GM19099 (cell line): ENCODE measurements around the gene LAIR2.

Source experiments
- POLR2A ChIP-seq: IDR thresholded peaks from 3 replicates; pipeline ENCODE4 v1.6.1; 2011; ENCODE audit warnings: low read depth; ENCODE audit not compliant: insufficient read length; ENCODE audit errors: extremely low read depth

Gene LAIR2

DNA sequence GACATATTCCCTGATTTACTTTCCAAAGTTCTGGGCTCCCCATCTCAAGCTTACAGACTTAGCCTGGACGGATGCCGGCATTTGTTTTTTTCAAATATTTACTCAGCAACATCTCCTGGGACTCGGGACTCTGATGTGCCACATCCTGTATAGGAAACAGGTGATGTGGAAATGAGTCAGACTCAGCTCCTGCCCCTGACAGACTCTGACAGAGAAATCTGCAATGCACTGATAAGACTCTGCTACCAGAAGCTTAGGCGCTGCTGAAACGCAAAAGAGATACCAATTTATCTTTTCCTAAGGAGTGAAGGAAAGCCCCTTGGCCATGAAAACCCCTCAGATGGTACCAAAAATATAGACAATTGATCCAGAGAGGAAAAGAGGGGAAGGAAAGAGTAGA lies 16.2 kb downstream of the LAIR2 start:
- no peak for TF ChIP-seq POLR2A

DNA sequence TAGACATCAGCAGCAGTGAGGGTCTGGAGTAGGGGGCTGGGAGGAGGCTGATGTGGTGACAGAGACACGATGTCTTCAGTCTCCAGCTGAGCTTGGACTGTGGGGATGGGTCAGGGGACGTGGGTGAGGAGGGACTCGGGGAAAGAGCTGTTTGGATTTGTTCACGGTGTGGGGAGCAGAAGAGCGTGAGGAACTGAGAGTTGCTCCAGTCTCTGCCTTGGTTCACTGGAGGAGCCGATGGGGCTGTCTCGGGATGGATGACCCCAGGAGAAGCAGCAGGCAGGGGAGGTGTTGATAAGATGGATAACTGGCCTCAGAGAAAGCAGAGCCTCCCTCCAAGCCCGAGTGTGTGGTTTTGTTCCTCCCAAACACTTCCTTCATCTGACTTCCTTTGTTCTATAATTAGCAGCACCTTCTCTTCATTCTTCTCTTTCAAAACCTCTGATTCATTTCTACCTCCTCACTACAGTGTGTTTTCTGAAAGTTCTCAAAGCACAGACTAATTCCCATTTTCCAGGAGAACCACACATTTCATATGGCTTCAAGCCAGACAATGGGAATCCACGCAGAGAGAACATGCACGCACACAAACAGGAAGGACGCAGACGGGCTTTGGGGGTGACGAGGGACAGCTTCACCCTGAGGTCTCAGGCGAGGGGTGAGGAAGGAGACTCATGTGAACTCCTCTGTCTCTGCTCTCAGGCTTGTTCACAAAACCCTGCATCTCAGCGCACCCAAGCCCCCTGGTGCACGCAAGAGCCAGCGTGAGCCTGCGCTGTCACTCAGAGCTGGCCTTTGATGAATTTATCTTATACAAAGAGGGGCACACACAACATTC lies 18.6 kb downstream of the LAIR2 start:
- peak; percentile 5 for TF ChIP-seq POLR2A

DNA sequence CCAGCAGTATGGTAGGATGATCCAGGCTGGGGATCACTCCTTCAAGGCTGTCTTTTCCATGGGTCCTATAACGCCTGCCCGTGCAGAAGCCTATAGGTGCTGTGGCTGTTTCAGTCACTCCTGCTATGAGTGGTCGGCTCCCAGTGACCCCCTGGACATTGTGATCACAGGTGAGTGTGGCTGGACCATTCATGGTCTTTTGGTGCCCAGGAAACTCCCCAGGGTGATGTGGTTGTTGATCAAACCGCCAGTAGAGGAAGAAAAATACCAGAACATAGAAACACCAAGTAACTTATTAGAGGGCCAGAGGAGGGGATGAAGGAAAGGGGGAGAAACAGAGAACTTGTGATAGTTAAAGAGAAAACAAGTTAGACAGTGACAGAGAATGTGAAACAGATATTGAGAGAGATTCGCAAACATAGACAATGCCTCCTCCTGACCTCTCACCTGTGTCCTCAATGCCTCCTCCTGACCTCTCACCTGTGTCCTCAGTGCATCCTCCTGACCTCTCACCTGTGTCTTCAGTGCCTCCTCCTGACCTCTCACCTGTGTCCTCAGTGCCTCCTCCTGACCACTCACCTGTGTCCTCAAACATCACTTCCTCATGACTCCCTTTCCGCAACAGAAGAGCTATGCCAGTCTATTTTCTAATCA lies 19.4 kb downstream of the LAIR2 start:
- TF ChIP-seq POLR2A, result no peak

DNA sequence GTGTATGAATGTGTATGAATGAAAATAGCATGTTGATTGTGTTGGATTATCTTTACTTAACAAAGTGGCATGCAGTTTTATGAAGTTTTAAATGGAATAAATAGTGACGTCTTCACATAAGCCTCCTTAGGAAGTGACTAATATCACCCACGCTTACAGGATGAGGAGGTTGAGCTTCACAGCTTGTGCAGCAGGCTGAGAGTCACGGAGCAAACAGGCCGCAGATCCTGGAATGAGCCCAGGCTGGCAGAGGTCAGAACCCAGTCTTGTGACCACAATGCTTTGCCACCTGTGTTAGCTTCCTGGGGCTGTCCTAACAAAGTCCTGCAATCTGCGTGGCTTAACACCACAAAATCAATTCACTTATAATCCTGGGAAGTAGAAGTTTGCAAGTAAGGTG lies 20.8 kb downstream of the LAIR2 start:
- no peak for TF ChIP-seq POLR2A

DNA sequence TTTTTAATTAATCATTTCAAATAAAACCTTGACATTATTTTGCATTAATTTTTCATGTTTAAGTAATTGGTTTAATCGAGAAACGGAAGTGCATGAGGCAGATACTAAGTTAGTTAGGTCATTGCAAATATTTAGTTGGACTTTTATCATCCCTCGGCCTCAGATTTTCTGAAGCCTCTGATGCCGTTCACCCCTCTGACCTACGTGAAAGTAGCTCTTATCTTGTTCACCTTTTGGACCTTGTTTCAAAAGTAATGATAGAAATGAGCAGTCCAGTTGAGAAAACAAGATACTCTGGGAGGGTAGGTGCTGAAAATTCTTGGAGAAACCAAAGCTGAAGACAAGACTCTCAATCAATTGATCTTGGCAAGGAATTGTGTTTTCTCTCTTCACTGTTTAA lies 23.0 kb downstream of the LAIR2 start:
- no peak for TF ChIP-seq POLR2A

DNA sequence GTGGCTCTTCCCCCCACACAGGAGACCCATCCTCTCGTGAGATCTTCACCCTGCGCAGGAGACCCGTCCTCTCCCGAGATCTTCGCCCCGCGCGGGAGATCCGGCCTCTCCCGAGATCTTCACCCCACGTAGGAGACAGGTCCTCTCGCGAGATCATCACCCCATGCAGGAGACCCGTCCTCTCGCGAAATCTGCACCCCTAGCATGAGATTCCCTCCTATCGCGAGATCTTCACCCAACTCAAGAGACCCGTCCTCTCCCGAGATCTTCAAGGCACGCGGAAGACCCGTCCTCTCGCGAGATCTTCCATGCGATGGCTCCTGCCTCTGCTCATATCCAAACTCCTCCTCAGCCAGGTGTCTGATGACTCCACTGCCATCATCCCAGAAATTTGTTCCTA lies 24.3 kb downstream of the LAIR2 start:
- no peak for TF ChIP-seq POLR2A

DNA sequence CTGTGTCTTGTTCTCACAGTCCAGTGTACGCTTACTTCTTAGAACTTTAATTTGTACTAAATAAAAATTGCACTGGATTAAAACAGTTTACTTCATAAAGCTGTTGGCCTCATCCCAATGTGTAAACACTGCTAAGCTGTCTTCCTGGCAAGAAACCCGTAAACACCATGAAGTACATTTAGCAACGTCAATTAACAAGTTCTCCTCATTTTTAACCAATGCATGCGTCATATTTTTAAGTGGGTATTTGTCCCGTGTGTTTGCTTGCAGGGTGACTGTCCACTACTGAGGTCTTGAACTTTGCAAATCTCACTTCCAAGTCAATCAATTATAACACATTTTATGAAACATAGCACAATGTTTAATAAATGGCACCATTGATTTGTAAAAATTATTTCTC lies 28.2 kb downstream of the LAIR2 start:
- no peak for TF ChIP-seq POLR2A

DNA sequence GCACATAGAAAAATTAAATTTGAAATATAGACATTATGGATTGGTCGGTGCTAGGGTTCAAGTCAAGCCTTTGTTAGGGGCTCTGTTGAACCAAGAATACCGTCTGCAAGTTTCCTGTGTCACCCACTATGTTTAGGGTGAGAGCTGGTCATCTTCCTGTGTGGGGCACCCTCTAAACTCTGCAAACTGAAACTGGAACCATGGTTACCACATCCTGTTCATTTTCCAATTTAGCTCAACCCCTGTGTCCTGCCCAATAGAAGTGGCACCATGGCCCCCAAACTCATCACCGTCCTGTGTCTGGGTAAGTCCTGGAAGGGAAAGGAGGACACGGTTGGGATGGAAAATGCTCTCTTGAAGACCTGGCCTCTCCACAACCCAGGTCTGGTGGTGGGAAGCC lies 29.9 kb downstream of the LAIR2 start:
- TF ChIP-seq POLR2A, result no peak

DNA sequence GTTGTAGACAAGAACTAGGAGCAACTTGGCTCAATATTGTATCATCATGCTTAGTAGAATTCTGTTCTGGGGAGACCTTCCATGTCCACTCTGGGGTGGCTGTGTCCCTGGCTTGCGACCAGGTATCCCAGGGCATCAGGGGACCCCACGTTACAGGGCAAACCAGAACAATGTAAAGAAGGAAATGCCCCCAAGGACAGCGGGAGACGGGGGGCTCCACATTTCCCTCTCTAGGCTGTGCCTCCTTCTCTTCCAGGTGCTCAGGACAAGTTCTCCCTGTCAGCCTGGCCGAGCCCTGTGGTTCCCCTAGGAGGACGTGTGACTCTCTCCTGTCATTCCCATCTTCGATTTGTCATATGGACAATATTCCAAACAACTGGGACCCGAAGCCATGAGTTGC lies 30.8 kb downstream of the LAIR2 start:
- no peak for TF ChIP-seq POLR2A

DNA sequence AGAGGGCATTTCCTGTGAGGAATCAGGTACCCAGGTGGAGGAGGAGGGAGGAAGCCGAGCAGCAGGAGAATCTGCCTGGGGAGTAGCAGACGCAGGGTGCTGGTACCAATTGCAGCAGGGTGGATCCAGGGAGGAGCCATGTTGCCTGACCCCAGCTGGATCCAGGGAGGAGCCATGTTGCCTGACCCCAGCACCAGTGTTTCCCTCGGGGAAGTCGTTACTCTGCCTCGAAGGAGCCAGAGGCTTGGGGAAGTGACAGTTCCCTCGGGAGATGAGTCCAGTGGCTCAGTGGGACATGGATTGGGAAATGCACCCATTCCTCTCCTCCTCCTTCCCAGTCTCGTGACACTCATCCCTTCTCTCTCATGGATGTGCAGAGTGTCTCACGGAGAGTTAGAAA lies 31.5 kb downstream of the LAIR2 start:
- no peak for TF ChIP-seq POLR2A

DNA sequence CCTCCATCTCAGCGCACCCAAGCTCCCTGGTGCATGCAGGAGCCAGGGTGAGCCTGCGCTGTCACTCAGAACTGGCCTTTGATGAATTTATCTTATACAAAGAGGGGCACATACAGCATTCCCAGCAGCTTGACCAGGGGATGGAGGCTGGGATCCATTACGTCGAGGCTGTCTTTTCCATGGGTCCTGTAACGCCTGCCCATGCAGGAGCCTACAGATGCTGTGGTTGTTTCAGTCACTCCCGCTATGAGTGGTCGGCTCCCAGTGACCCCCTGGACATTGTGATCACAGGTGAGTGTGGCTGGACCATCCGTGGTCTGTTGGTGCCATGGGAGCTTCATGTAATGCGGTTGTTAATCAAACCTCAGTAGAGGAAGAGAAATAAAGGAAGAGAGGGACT lies 33.0 kb downstream of the LAIR2 start:
- no peak for TF ChIP-seq POLR2A

DNA sequence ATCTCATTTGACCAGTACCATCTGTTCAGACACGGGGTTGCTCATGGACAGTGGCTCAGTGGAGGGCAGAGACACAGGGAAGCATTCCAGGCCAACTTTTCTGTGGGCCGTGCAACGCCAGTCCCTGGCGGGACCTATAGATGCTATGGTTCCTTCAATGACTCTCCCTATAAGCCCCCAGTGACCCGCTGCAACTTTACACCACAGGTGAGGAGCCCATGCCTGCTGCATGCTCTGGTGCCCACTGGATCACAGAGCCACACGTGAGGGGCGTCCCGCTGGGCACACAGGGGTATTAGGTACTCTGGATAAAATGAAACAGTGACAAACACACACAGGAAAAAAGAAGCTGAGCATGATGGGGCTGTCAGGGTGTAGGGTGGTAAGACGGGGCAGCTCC lies 34.3 kb downstream of the LAIR2 start:
- no peak for TF ChIP-seq POLR2A

DNA sequence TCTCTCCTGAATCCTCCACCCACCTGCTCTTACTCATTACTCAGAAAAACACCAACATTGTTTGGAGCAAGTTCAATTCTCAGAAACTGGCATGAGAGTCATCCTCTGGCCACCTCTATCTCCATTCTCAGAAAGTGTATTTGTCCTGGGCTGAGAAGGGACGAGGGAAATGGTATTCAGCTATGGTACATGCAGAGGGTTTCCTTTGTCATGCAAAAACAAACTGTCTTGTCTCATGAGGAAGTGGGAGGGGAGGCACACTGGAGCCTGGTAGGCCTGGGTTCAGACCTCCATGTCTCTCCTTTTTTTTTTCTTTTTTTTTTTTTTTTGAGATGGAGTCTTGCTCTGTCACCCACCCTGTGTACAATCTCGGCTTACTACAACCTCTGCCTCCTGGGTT lies 39.1 kb downstream of the LAIR2 start:
- TF ChIP-seq POLR2A, result no peak

DNA sequence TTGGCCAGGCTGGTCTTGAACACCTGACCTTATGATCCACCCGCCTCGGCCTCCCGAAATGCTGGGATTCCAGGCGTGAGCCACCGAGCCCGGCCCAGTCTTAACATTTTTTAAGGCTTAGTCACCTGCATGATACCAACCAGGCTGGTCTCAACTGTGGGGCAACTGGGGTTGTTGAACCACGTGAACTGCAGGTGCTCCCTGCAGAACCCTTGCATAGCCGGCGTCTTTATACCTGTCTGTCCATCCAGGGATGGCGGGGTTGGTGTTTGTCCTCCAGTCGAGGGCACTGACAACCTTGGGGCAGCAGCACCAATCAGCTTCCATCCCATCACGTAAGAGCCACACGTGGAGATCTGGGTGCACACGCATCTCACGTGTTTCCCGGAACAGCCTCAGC lies 46.2 kb downstream of the LAIR2 start:
- TF ChIP-seq POLR2A, result no peak

DNA sequence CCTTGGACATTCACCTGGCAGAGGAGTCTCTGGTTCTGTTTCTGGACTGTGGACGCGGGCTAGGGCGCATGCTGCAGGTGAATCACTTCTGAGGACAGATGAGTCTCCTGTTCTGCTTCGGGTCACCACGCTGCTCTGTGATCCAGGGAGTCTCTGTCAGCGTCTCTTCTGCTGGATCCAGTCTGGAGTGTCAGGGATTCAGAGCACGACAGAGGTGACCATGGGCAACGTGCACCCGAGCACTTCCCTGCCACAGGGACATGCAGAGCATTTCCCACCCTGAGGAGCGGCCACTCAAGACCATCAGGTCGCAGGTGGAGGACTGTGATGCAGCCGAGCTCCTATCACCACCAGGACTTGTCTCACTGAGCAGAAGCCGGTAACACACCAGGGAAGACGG lies 46.6 kb downstream of the LAIR2 start:
- TF ChIP-seq POLR2A, result no peak

DNA sequence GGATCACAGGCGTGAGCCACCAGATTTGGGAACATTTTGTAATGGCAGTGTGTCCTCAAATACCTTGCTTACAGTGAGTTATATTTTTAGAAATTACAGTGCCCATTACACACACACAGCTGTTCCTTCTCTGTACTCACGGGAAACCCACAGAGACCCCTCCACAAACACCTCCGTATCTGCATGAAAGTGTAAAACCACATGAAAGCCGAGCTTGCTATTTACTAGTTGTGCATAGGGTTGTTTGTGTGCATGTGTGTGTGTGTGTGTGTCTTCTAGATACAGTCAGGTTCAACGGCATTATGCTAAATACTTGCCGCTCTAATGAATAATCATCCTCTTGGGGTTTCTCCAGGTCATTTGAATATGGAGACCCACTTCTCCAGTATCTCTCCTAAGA lies 48.7 kb downstream of the LAIR2 start:
- TF ChIP-seq POLR2A, result no peak
